ENCODE measurements around the gene HGF. TPM values are rescaled to one million over a fixed set of nuclear protein-coding genes. Genes with fewer than 3 reads are reported as not detected.

HGF gene
- total and polyA plus RNA-seq, 2 donors (not counting 1 experiment from before 2014, with no cell fraction given) = 0.25 TPM; not detected in 1

- Mint-ChIP-seq H3K4me3 (no peak overlapping the region), H3K27me3 (no peaks in the 10 kb centered on the region), H3K9me3 (ENCODE audit: insufficient read depth) (no peaks in the 10 kb centered on the region), H3K27ac (no peak overlapping the region), H3K4me1 (no peaks in the 10 kb centered on the region)
- Histone ChIP-seq H3K9ac (ENCODE audit: low read length) (no peak overlapping the region), H2AFZ (ENCODE audit: insufficient read depth, low read depth, low read length, poor library complexity, severe bottlenecking) (no peak overlapping the region), H3K9me3 (ENCODE audit: control extremely low read depth in 1 of 3, control insufficient read depth in 2 of 3, insufficient read depth in 1 of 3, low read length in 2 of 3) (no peaks in the 10 kb centered on the region), H3K27me3 (replicated peaks in 1 of 4; ENCODE audit: control extremely low read depth in 1 of 4, control insufficient read depth in 3 of 4, insufficient read depth in 4 of 4, low read length in 3 of 4) (no peaks in the 10 kb centered on the region), H3K27ac (ENCODE audit: low read length in 2 of 2) (no peak overlapping the region), H3K36me3 (replicated peaks in 1 of 2; ENCODE audit: control extremely low read depth in 1 of 2, control insufficient read depth in 1 of 2, extremely low read depth in 1 of 2, insufficient read depth in 2 of 2, low read length in 1 of 2) (no peaks in the 10 kb centered on the region), H3K4me3 (ENCODE audit: control extremely low read depth in 1 of 5, extremely low read depth in 1 of 5, insufficient read depth in 1 of 5, low read depth in 2 of 5, low read length in 4 of 5) (no peak overlapping the region), H3K4me2 (replicated peaks; ENCODE audit: low read depth, low read length, poor library complexity, severe bottlenecking) (no peak overlapping the region), H3K79me2 (ENCODE audit: control insufficient read depth, insufficient read depth, low read length) (no peaks in the 10 kb centered on the region), H4K20me1 (ENCODE audit: control insufficient read depth, insufficient read depth, low read length, poor library complexity, severe bottlenecking) (no peaks in the 10 kb centered on the region), H3K4me1 (ENCODE audit: control insufficient read depth in 2 of 2, insufficient read depth in 2 of 2, low read length in 2 of 2) (no peaks in the 10 kb centered on the region)
- TF ChIP-seq EZH2 (IDR thresholded peaks at IDR 0.05; ENCODE audit: borderline replicate concordance, insufficient read depth, low read depth, low read length, poor library complexity, severe bottlenecking) (no peak), CTCF (IDR thresholded peaks at IDR 0.05) (no peak)
- intact Hi-C loops (cut with micrococcal nuclease) = no loop called here
- CTCF ChIA-PET = no interaction called here
- no peak for DNase-seq
- no CpG with 5 or more reads among the region's 2 CpGs for WGBS (ENCODE audit: insufficient coverage)
- ATAC-seq (ENCODE audit: low read depth) = no peak
- POLR2A ChIA-PET = no interaction called here
These were observed 20.3 kb upstream of the HGF start for GRCh38 chr7:81790120-81790500.

GRCh38 chr7:81789406-81790119, 19.7 kb upstream of the HGF start:
- H2AFZ ChIP-seq (ENCODE audit: insufficient read depth, low read depth, low read length, poor library complexity, severe bottlenecking) = no peak overlapping the region
- no peaks in the 10 kb centered on the region for H3K9me3 ChIP-seq (ENCODE audit: control extremely low read depth in 1 of 3, control insufficient read depth in 2 of 3, insufficient read depth in 1 of 3, low read length in 2 of 3)
- Mint-ChIP-seq H3K9me3 (ENCODE audit: insufficient read depth) (no peaks in the 10 kb centered on the region), H3K27ac (no peak overlapping the region), H3K27me3 (no peaks in the 10 kb centered on the region), H3K4me3 (no peak overlapping the region), H3K4me1 (no peaks in the 10 kb centered on the region)
- H3K79me2 ChIP-seq (ENCODE audit: control insufficient read depth, insufficient read depth, low read length) = no peaks in the 10 kb centered on the region
- CTCF ChIA-PET = no interaction called here
- no peak for TF ChIP-seq CTCF (IDR thresholded peaks at IDR 0.05)
- TF ChIP-seq EZH2 (IDR thresholded peaks at IDR 0.05; ENCODE audit: borderline replicate concordance, insufficient read depth, low read depth, low read length, poor library complexity, severe bottlenecking) = no peak
- H3K27ac ChIP-seq (ENCODE audit: low read length in 2 of 2) = no peak overlapping the region
- no peaks in the 10 kb centered on the region for H3K4me1 ChIP-seq (ENCODE audit: control insufficient read depth in 2 of 2, insufficient read depth in 2 of 2, low read length in 2 of 2)
- no peak overlapping the region for H3K4me3 ChIP-seq (ENCODE audit: control extremely low read depth in 1 of 5, extremely low read depth in 1 of 5, insufficient read depth in 1 of 5, low read depth in 2 of 5, low read length in 4 of 5)
- ATAC-seq (ENCODE audit: low read depth) = no peak
- no peak overlapping the region for H3K4me2 ChIP-seq (replicated peaks; ENCODE audit: low read depth, low read length, poor library complexity, severe bottlenecking)
- intact Hi-C loops (cut with micrococcal nuclease) = no loop called here
- H3K9ac ChIP-seq (ENCODE audit: low read length) = no peak overlapping the region
- H3K36me3 ChIP-seq (replicated peaks in 1 of 2; ENCODE audit: control extremely low read depth in 1 of 2, control insufficient read depth in 1 of 2, extremely low read depth in 1 of 2, insufficient read depth in 2 of 2, low read length in 1 of 2) = no peaks in the 10 kb centered on the region
- WGBS (ENCODE audit: insufficient coverage) = no CpG with 5 or more reads among the region's 1 CpG
- POLR2A ChIA-PET = no interaction called here
- H3K27me3 ChIP-seq (replicated peaks in 1 of 4; ENCODE audit: control extremely low read depth in 1 of 4, control insufficient read depth in 3 of 4, insufficient read depth in 4 of 4, low read length in 3 of 4) = no peaks in the 10 kb centered on the region
- DNase-seq = no peak
- no peaks in the 10 kb centered on the region for H4K20me1 ChIP-seq (ENCODE audit: control insufficient read depth, insufficient read depth, low read length, poor library complexity, severe bottlenecking)

Measured in B cell (primary cell).